Sigmoid colon (tissue), 7 donors: ENCODE results near the gene RASEF. TPM values are rescaled to one million over a fixed set of nuclear protein-coding genes. Genes with fewer than 3 reads are reported as not detected.

Experiments used
- DNase-seq: peaks from one replicate; pipeline ENCODE4 v3.0.0-alpha.2; 2019
- H3K27ac ChIP-seq, 4 donors: fragments of 200-600 bp; sonication (generic); one replicate each; pipeline ENCODE4 v1.5.1; 2016 to 2019; ENCODE audit warnings: mild to moderate bottlenecking in 1 of 4
- H3K27me3 ChIP-seq, 3 donors: fragments of 200-600 bp; sonication (generic); one replicate each; pipeline ENCODE4 v1.5.1; 2019; ENCODE audit warnings: mild to moderate bottlenecking in 1 of 3
- H3K36me3 ChIP-seq, 4 donors: fragments of 200-600 bp; sonication (generic); one replicate each; pipeline ENCODE4 v1.5.1; 2016 to 2019
- H3K4me1 ChIP-seq, 4 donors: fragments of 200-600 bp; sonication (generic); one replicate each; pipeline ENCODE4 v1.5.1; 2017 to 2019
- H3K4me3 ChIP-seq, 4 donors: fragments of 200-600 bp; sonication (generic); one replicate each; pipeline ENCODE4 v1.5.1; 2017 to 2019; ENCODE audit warnings: mild to moderate bottlenecking in 2 of 4, moderate library complexity in 1 of 4
- H3K9me3 ChIP-seq, 4 donors: fragments of 200-600 bp in 3 of 4; sonication (generic) in 3 of 4; one replicate each; pipeline versions ENCODE4 v1.5.1 to v1.6.1; 2013 to 2019
- EP300 ChIP-seq, 4 donors: sonication (generic); formaldehyde crosslinking; IDR thresholded peaks; one replicate each; pipeline ENCODE4 v1.6.1; 2017; ENCODE audit warnings: antibody characterized with exemption in 4 of 4
- POLR2A ChIP-seq, 2 donors: fragments of 450-650 bp; IDR thresholded peaks; one replicate each; pipeline ENCODE4 v1.6.1; 2016; ENCODE audit warnings: antibody characterized with exemption in 2 of 2, mild to moderate bottlenecking in 2 of 2, moderate library complexity in 2 of 2
- POLR2AphosphoS5 ChIP-seq, 4 donors: sonication (generic); formaldehyde crosslinking; IDR thresholded peaks; one replicate each; pipeline ENCODE4 v1.6.1; 2017; ENCODE audit warnings: antibody characterized with exemption in 4 of 4
- WGBS, 2 donors: extraction: QIAGEN DNeasy Blood & Tissue Kit; methylation state at CpG; one replicate each; pipeline ENCODE4 v1.1.7; 2013; 5-methylcytosine and 5-hydroxymethylcytosine counted together
- intact Hi-C: fragments of 100-400 bp; cut with DNase I; formaldehyde crosslinking; loops from one replicate; pipeline ENCODE4 v1.15.1; 2023
- polyA plus RNA-seq, 3 donors: library from polyadenylated mRNA; stranded (reverse); fragments of 200-250 nt; gene quantifications; one replicate each; pipeline ENCODE4 v1.2.3, GENCODE V29; 2013
- total RNA-seq, 4 donors: library from RNA; depleted of rRNA; stranded (reverse); fragments of >200 nt; gene quantifications; one replicate each; pipeline ENCODE4 v1.1.0, GENCODE V29; 2016
- TF ChIP-seq, protein P1 (sequence below), 4 experiments: fragments of 450-650 bp in 3 of 4; fragments of 200-600 bp in 1 of 4; IDR thresholded peaks; one replicate each; pipeline ENCODE4 v1.5.1; 2016 to 2019; ENCODE audit warnings: antibody characterized with exemption in 4 of 4, mild to moderate bottlenecking in 3 of 4, moderate library complexity in 2 of 4
- donor health status: healthy with polysubstance abuse.
- donor health status: Bipolar disorder and iron deficiency.
- donor health status: healthy.

The RASEF gene
- total RNA-seq (1 to 10 TPM in 1 of 4 donors, under 1 TPM in 3; 0.16 to 1.1 (median 0.27) TPM), polyA plus RNA-seq (10 to 100 TPM; 11.4 to 24.0 (median 16.8) TPM)

DNA sequence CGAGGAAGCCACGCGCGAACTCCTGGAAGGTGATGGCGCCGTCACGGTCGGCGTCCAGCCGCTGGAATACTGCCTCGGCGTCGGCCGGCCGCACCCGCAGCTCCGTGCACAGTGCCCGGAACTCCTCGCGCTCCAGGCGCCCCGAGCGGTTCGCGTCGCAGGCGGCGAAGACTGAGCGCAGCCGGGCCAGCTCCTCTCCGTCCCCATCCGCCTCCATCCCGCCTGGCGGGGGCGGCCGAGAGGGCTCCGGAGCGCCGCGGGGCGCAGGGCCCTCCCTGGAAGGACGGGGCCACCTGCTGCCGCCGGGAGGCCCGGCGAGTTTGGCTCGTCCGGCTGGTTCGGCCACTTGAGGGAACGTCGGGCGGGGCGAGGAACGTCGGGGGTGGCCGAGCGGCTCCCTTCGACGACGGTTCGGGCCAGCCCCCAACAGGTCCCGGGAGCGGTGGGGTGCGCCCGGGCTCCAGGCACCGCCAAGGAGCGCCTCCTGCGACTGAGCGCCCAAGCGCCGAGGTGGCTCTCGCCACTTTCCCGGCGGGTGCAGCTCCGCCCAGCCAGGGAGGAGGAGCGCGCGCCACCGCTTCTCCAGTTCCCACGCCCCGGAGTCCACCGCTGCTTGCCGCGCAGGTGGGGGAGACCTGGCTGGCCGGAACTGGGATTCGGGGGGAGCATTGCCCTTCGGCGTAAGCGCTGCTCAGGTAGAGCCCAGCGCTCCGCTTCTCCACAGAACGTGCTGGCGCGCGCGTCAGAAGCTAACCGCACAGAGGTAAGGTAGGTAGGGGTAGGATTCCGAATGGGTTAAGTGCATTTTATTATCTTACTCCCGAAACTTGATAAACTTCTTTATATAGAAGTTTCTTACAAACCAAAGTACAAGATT lies at the start of gene RASEF:
Gene RASEF, minus strand, starts transcription at position 492 of the 877 bp plus-strand sequence. Its CDS starts 275 bp downstream, at position 217.
- intact Hi-C loops = no loop called here
- Histone ChIP-seq H3K27me3 (peaks cover 13 to 41% (median 26%) of the 10 kb centered on the region in 3 donors), H3K36me3 (no peaks in the 10 kb centered on the region), H3K4me3 (peak within 1 kb of the TSS in 3 of 4 donors; percentile 32 to 36 (median 34)), H3K4me1 (peaks cover 0 to 15% (median 14%) of the 10 kb centered on the region in 4 donors), H3K9me3 (peaks cover 0 to 4% (median 0%) of the 10 kb centered on the region in 4 donors), H3K27ac (peak within 1 kb of the TSS in 1 of 4 donors; percentile 44)
- DNase-seq = no peak
- 2 to 3% methylated on average over 99 of the region's 99 CpGs for WGBS, 2 donors
- TF ChIP-seq EP300 (IDR thresholded peaks at IDR 0.05) (no peak), POLR2A (IDR thresholded peaks at IDR 0.05) (peak in 1 of 2 donors; percentile 43), POLR2AphosphoS5 (IDR thresholded peaks at IDR 0.05) (no peak)
- TF ChIP-seq, protein P1, sequence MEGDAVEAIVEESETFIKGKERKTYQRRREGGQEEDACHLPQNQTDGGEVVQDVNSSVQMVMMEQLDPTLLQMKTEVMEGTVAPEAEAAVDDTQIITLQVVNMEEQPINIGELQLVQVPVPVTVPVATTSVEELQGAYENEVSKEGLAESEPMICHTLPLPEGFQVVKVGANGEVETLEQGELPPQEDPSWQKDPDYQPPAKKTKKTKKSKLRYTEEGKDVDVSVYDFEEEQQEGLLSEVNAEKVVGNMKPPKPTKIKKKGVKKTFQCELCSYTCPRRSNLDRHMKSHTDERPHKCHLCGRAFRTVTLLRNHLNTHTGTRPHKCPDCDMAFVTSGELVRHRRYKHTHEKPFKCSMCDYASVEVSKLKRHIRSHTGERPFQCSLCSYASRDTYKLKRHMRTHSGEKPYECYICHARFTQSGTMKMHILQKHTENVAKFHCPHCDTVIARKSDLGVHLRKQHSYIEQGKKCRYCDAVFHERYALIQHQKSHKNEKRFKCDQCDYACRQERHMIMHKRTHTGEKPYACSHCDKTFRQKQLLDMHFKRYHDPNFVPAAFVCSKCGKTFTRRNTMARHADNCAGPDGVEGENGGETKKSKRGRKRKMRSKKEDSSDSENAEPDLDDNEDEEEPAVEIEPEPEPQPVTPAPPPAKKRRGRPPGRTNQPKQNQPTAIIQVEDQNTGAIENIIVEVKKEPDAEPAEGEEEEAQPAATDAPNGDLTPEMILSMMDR (IDR thresholded peaks at IDR 0.05) = no peak

DNA sequence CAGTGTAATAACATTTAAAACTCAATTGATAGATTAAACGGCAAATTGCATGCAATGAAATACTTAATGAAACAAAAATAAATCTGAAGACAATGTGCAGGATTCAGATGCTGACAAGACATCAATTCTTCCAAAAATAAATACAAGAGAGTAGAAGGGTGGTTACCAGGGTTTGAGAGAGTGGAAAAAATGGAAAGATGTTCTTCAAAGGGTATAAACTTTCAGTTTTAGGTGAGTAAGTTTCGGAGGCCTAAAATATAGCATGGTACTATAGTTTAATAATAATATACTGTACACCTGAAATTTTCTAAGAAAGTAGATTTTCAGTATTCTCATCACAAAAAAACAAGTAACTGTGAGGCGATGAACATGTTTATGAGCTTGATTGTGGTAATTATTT lies 48.2 kb upstream of the RASEF start:
- TF ChIP-seq POLR2AphosphoS5 (IDR thresholded peaks at IDR 0.05) (no peak), EP300 (IDR thresholded peaks at IDR 0.05) (no peak), POLR2A (IDR thresholded peaks at IDR 0.05) (no peak)
- TF ChIP-seq, protein P1 (IDR thresholded peaks at IDR 0.05) = no peak

DNA sequence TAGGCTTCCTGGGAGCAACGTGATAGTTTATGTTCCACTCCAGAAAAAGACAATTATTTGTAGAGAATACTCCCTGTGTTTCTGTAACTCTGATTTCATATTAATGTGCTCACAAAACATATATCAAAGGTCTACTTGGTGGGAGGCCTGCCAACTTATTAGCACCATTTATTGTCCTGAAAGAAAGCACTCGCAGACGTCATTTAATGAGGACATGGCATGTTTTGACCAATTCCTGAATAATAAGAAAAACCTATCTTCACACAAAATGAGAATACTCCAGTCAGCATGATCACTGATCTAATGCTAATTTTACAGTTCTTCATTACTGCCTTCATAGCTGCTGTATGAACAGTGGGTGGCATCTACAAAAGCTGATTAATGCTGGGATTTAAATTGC lies 46.4 kb upstream of the RASEF start:
- Histone ChIP-seq H3K9me3 (peaks cover 0 to 3% (median 1%) of the 10 kb centered on the region in 4 donors), H3K27me3 (no peaks in the 10 kb centered on the region), H3K4me3 (no peak overlapping the region), H3K4me1 (no peaks in the 10 kb centered on the region), H3K27ac (no peak overlapping the region), H3K36me3 (no peaks in the 10 kb centered on the region)
- no peak for DNase-seq
- TF ChIP-seq, protein P1 (IDR thresholded peaks at IDR 0.05) = no peak
- no peak for TF ChIP-seq POLR2A (IDR thresholded peaks at IDR 0.05)
- no peak for TF ChIP-seq EP300 (IDR thresholded peaks at IDR 0.05)
- no peak for TF ChIP-seq POLR2AphosphoS5 (IDR thresholded peaks at IDR 0.05)
- WGBS, 2 donors = 66 to 77% methylated on average over 3 of the region's 3 CpGs
- intact Hi-C loops = no loop called here

More for the DNA sequence above, 48.2 kb upstream of the RASEF start:
- 96% methylated on average over 3 of the region's 3 CpGs for WGBS, 2 donors
- intact Hi-C loops = no loop called here
- Histone ChIP-seq H3K36me3 (no peaks in the 10 kb centered on the region), H3K27ac (no peak overlapping the region), H3K27me3 (no peaks in the 10 kb centered on the region), H3K4me3 (no peak overlapping the region), H3K9me3 (peaks cover 0 to 5% (median 1%) of the 10 kb centered on the region in 4 donors), H3K4me1 (no peaks in the 10 kb centered on the region)
- DNase-seq = no peak

DNA sequence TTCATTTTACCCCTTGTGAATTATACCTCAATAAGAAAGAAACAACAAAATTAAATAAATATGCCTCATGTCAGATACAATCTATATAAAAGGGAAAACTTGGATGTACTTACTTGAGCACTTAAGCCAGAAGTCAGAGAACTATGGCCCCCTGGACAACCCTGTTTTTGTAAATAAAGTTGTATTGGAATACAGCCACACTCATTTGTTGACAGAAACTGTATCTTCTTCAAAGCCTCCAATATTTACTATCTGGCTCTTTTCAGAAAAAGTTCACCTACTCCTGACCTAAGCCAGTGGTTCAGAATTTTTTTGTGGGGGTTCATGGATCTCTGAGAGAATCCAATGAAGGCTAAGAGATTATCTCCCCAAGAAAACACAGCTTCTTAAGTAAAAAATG lies 45.3 kb upstream of the RASEF start:
- Histone ChIP-seq H3K9me3 (peaks cover 0 to 3% (median 0%) of the 10 kb centered on the region in 4 donors), H3K27ac (no peak overlapping the region), H3K4me1 (no peaks in the 10 kb centered on the region), H3K36me3 (no peaks in the 10 kb centered on the region), H3K4me3 (no peak overlapping the region), H3K27me3 (no peaks in the 10 kb centered on the region)
- no peak for DNase-seq
- intact Hi-C loops = no loop called here
- TF ChIP-seq EP300 (IDR thresholded peaks at IDR 0.05) = no peak
- TF ChIP-seq, protein P1 (IDR thresholded peaks at IDR 0.05) = no peak
- TF ChIP-seq POLR2AphosphoS5 (IDR thresholded peaks at IDR 0.05) = no peak
- TF ChIP-seq POLR2A (IDR thresholded peaks at IDR 0.05) = no peak
